ENCODE results near the gene MRPL22. TPM values are rescaled to one million over a fixed set of nuclear protein-coding genes. Genes with fewer than 3 reads are reported as not detected.

MRPL22 gene
- total and polyA plus RNA-seq, 2 of the 13 experiments (the other 11 are each of a cell fraction or from before 2014, with no cell fraction given) = 66.8 to 84.8 TPM

- no peak for TF ChIP-seq ZNF407 (CRISPR knock-in tag; IDR thresholded peaks at IDR 0.05; ENCODE audit: not compliant biosample characterization)
These were observed 17.1 kb upstream of the MRPL22 start (continued) for GRCh38 chr5:154923441-154924430.

- H3K4me1 ChIP-seq (ENCODE audit: insufficient read depth, low read length) = peaks cover 31% of the 10 kb centered on the region
- H2AFZ ChIP-seq (ENCODE audit: low read length) = no peak overlapping the region
- H3K27ac ChIP-seq (ENCODE audit: extremely low read length, insufficient read depth, low read length) = no peak overlapping the region
- ChIA-PET POLR2A (no interaction called here), CTCF (ENCODE audit: low intra/inter-chr PET ratio, low total read pairs) (no interaction called here)
- no peak overlapping the region for H3K9ac ChIP-seq (ENCODE audit: insufficient read depth, low read depth, low read length)
- DNase-seq (ENCODE audit: low spot score) = no peak
- H3K4me2 ChIP-seq (ENCODE audit: low read depth, low read length) = no peak overlapping the region
- no peaks in the 10 kb centered on the region for H4K20me1 ChIP-seq (ENCODE audit: insufficient read depth, low read length)
- in situ Hi-C loops (cut with HindIII; ENCODE audit: extremely low pct_ligation_motif_present, low pct_unique_long_range_greater_than_20kb) = no loop called here
- intact Hi-C loops (cut with micrococcal nuclease; ENCODE audit: unreplicated experiment) = no loop called here
- TF ChIP-seq NKX3-1 (CRISPR knock-in tag; IDR thresholded peaks at IDR 0.05) (no peak), FOXA1 (IDR thresholded peaks at IDR 0.05) (no peak), FOXA1 (CRISPR knock-in tag; IDR thresholded peaks at IDR 0.05) (no peak), MEIS1 (CRISPR knock-in tag; IDR thresholded peaks at IDR 0.05; ENCODE audit: borderline replicate concordance) (no peak), ZC3H13 (CRISPR knock-in tag; IDR thresholded peaks at IDR 0.05) (no peak), NFYC (CRISPR knock-in tag; IDR thresholded peaks at IDR 0.05) (no peak), ZNF296 (CRISPR knock-in tag; conservative IDR thresholded peaks at IDR 0.05) (no peak), CENPX (CRISPR knock-in tag; IDR thresholded peaks at IDR 0.05) (no peak), ZNF557 (CRISPR knock-in tag; IDR thresholded peaks at IDR 0.05) (no peak), ADNP (CRISPR knock-in tag; IDR thresholded peaks at IDR 0.05) (no peak), AHR (CRISPR knock-in tag; IDR thresholded peaks at IDR 0.05) (no peak)
- peaks cover 16 to 48% of the 10 kb centered on the region in 2 experiments for H3K36me3 ChIP-seq (replicated peaks in 1 of 2; ENCODE audit: control insufficient read depth in 1 of 2, insufficient read depth in 2 of 2, low read length in 2 of 2)
- BruUV-seq (replicated peaks) = no TSS peak
- no peak for FAIRE-seq
- ATAC-seq = no peak
- H3K4me3 ChIP-seq (replicated peaks in 1 of 3; ENCODE audit: insufficient read depth in 1 of 3, low read depth in 2 of 3, low read length in 3 of 3) = no peak overlapping the region
- peaks cover 30% of the 10 kb centered on the region for H3K79me2 ChIP-seq (ENCODE audit: insufficient read depth, low read length)
- 92% methylated on average over 3 of the region's 3 CpGs for WGBS (ENCODE audit: low lambda C conversion rate)
- no peaks in the 10 kb centered on the region for H3K9me3 ChIP-seq (ENCODE audit: low read length)
- no peaks in the 10 kb centered on the region; a peak in 1 of 5 replicates for H3K27me3 ChIP-seq (ENCODE audit: control insufficient read depth in 1 of 2, insufficient read depth in 2 of 2, low read length in 2 of 2)
These were observed 7.3 kb upstream of the MRPL22 start for GRCh38 chr5:154933537-154933936.
